ENCODE measurements around the gene FAM81A. TPM values are rescaled to one million over a fixed set of nuclear protein-coding genes. Genes with fewer than 3 reads are reported as not detected.

The FAM81A gene
- total RNA-seq, 4 donors from 2014 or later, result 1.6 to 2.8 TPM; not detected in 2

DNA sequence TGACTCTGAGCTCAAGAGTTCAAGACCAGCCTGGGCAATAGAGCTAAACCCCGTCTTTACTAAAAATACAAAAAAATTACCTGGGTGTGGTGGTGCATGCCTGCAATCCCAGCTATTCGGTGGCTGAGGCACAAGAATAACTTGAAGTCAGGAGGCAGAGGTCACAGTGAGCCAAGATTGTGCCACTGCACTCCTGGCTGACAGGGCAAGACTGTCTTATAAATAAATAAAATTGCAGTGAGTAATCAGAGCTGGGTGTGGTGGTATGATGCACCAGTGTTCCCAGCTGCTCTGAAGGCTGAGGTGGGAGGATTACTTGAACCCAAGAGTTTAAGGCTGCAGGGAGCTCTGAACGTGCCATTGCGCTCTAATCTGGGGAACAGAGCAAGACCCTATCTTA, 117.7 kb downstream of the FAM81A start:
- DNase-seq, result no peak
- intact Hi-C loops (cut with DNase I), result no loop called here
- Histone ChIP-seq H3K27me3 (peaks cover 0 to 19% (median 0%) of the 10 kb centered on the region in 4 donors), H3K36me3 (no peaks in the 10 kb centered on the region), H3K4me3 (no peak overlapping the region), H3K27ac (peak overlapping the region in 3 of 4 donors; percentile 6 to 58 (median 48)), H3K4me1 (peaks cover 0 to 4% (median 0%) of the 10 kb centered on the region in 3 donors), H3K9me3 (no peaks in the 10 kb centered on the region)
- WGBS, 2 donors, result 52 to 63% methylated on average over 3 to 4 of the region's 4 CpGs
- TF ChIP-seq POLR2A (IDR thresholded peaks at IDR 0.05) (no peak), CTCF (IDR thresholded peaks at IDR 0.05) (no peak)

- Histone ChIP-seq H3K27ac (peak overlapping the region in 3 of 4 donors; percentile 21 to 58 (median 43)), H3K27me3 (peaks cover 0 to 15% (median 0%) of the 10 kb centered on the region in 4 donors), H3K4me3 (no peak overlapping the region), H3K9me3 (no peaks in the 10 kb centered on the region), H3K36me3 (no peaks in the 10 kb centered on the region), H3K4me1 (peaks cover 0 to 4% (median 0%) of the 10 kb centered on the region in 3 donors)
- intact Hi-C loops (cut with DNase I), result no loop called here
- 68 to 89% methylated on average over 2 of the region's 2 CpGs for WGBS, 2 donors
- DNase-seq, result no peak
- no peak for TF ChIP-seq POLR2A (IDR thresholded peaks at IDR 0.05)
- no peak for TF ChIP-seq CTCF (IDR thresholded peaks at IDR 0.05)
Observed at GRCh38 chr15:59556380-59556779, 118.4 kb downstream of the FAM81A start.

- intact Hi-C loops (cut with DNase I), result no loop called here
- 62 to 78% methylated on average over 3 of the region's 3 CpGs for WGBS, 2 donors
Observed at GRCh38 chr15:59557581-59557980, 119.6 kb downstream of the FAM81A start.

DNA sequence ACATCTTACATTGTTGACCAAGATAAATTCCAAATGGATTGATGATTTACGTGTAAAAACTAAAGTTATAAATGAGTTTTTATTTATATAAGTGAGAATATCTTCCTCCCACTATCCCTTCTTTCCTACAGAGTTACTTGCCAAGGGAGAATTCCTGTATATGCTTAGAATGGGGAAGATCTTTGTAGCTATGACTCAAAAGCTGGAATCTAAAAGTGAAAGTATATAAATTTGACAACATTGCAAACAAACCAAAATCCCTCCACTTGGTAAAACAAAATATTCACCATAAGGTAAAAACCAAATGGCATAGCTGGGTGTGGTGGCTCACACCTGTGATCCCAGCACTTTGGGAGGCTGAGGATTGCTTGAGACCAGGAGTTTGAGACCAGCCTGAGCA, 120.9 kb downstream of the FAM81A start:
- Histone ChIP-seq H3K27me3 (no peaks in the 10 kb centered on the region), H3K4me3 (no peak overlapping the region), H3K9me3 (no peaks in the 10 kb centered on the region), H3K27ac (no peak overlapping the region), H3K4me1 (peaks cover 0 to 4% (median 0%) of the 10 kb centered on the region in 3 donors), H3K36me3 (no peaks in the 10 kb centered on the region)
- no peak for TF ChIP-seq POLR2A (IDR thresholded peaks at IDR 0.05)
- 67 to 74% methylated on average over 1 of the region's 1 CpG for WGBS, 2 donors
- DNase-seq, result no peak
- intact Hi-C loops (cut with DNase I), result no loop called here

More at GRCh38 chr15:59557581-59557980, 119.6 kb downstream of the FAM81A start:
- no peak overlapping the region for H3K4me3 ChIP-seq
- peaks cover 0 to 4% (median 0%) of the 10 kb centered on the region in 3 donors for H3K4me1 ChIP-seq
- no peaks in the 10 kb centered on the region for H3K36me3 ChIP-seq
- no peaks in the 10 kb centered on the region for H3K9me3 ChIP-seq
- DNase-seq, result no peak
- no peak overlapping the region for H3K27ac ChIP-seq
- H3K27me3 ChIP-seq, result peaks cover 0 to 8% (median 0%) of the 10 kb centered on the region in 4 donors
- TF ChIP-seq POLR2A (IDR thresholded peaks at IDR 0.05) (no peak), CTCF (IDR thresholded peaks at IDR 0.05) (no peak)

GRCh38 chr15:59561547-59561946, 123.6 kb downstream of the FAM81A start:
- TF ChIP-seq POLR2A (IDR thresholded peaks at IDR 0.05) (no peak), CTCF (IDR thresholded peaks at IDR 0.05) (no peak)
- WGBS, 2 donors, result 87 to 95% methylated on average over 4 of the region's 4 CpGs
- peaks cover 0 to 6% (median 0%) of the 10 kb centered on the region in 4 donors for H3K27me3 ChIP-seq
- H3K36me3 ChIP-seq, result no peaks in the 10 kb centered on the region
- H3K4me1 ChIP-seq, result no peaks in the 10 kb centered on the region
- H3K4me3 ChIP-seq, result no peak overlapping the region
- H3K9me3 ChIP-seq, result peaks cover 0 to 12% (median 11%) of the 10 kb centered on the region in 3 donors
- no peak for DNase-seq
- H3K27ac ChIP-seq, result no peak overlapping the region
- intact Hi-C loops (cut with DNase I), result no loop called here
